ENCODE results near the gene PRKCZ.

PRKCZ gene

DNA sequence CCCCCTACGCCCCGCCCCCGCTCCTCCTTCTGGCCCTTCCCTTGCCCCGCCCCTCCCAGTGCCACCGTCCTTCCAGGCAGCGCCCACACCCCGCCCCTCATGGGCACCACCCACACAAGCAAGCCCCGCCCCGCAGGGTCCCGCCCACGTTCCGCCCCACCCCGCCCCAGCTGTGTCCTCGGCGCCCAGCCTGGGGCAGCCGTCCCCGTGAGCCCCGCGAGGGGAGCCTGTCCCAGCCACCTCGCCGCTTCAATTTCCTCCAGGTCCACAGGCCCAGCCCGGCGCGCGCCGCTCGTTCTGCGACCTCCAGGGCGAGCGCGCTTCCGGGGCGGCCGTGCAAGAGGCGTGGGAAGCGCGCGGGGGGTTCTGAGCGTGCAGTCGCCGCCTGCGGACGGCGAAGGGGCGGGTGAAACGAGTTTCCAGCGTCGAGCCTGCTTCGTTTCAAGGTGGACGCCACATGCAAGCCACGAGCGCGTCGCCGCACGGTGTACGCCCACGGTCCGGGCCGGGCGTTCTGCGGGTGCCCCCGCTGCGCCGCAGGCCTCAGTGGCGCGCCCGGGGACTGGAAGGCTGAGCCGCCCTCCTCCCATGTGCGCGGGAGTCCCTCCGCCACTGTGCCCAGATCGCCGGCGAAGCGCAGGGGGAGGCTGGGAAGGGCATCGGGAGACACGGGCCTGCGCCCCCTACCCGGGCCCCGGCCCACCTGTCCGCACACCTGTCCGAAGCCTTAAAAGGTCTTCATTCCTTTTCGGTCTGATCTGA is 155.2 kb downstream of the PRKCZ start:
- DNase-seq (ENCODE audit: low read depth) = peak; percentile 52
- H3K4me3 ChIP-seq (ENCODE audit: low read depth, low read length) = peak overlapping the region; percentile 45
- TF ChIP-seq, protein P1, sequence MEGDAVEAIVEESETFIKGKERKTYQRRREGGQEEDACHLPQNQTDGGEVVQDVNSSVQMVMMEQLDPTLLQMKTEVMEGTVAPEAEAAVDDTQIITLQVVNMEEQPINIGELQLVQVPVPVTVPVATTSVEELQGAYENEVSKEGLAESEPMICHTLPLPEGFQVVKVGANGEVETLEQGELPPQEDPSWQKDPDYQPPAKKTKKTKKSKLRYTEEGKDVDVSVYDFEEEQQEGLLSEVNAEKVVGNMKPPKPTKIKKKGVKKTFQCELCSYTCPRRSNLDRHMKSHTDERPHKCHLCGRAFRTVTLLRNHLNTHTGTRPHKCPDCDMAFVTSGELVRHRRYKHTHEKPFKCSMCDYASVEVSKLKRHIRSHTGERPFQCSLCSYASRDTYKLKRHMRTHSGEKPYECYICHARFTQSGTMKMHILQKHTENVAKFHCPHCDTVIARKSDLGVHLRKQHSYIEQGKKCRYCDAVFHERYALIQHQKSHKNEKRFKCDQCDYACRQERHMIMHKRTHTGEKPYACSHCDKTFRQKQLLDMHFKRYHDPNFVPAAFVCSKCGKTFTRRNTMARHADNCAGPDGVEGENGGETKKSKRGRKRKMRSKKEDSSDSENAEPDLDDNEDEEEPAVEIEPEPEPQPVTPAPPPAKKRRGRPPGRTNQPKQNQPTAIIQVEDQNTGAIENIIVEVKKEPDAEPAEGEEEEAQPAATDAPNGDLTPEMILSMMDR (IDR thresholded peaks at IDR 0.05; ENCODE audit: control insufficient read depth, extremely low read depth, insufficient read depth) = no peak

DNA sequence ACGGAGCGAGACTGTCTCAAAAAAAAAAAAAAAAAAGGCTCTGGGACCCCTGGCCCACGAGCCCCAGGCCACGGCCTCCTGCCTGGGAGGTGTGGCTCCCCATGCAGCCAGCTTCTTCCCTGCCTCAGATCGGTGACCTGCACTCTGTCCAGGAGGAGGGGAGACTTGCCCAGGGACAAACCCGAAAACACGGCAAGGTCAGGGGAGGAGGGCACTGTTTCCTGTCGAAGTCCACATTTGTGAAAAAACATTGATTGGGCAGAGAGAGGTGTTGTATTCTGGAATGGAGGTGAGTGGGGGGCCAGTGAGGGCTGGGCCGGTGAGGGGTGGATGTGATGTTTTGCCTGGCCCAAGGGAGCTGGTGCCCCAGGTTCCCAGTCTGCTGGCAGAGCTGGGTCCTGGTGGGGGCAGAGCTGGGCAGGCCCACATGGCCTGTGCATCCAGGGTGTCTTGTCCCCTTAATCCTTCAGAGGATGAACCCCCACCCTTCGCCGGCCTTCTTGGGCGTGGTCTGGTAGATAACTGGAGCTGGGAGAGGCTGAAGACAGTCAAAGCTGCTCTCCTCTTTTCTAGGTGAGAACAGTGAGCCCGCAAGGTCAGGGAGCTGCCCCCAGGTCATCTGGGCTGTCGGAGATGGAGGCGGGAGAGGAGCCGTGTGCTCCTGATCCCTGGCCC is 156.7 kb downstream of the PRKCZ start:
- TF ChIP-seq, protein P1 (IDR thresholded peaks at IDR 0.05; ENCODE audit: control insufficient read depth, extremely low read depth, insufficient read depth) = no peak
- DNase-seq (ENCODE audit: low read depth) = no peak
- H3K4me3 ChIP-seq (ENCODE audit: low read depth, low read length) = no peak overlapping the region

DNA sequence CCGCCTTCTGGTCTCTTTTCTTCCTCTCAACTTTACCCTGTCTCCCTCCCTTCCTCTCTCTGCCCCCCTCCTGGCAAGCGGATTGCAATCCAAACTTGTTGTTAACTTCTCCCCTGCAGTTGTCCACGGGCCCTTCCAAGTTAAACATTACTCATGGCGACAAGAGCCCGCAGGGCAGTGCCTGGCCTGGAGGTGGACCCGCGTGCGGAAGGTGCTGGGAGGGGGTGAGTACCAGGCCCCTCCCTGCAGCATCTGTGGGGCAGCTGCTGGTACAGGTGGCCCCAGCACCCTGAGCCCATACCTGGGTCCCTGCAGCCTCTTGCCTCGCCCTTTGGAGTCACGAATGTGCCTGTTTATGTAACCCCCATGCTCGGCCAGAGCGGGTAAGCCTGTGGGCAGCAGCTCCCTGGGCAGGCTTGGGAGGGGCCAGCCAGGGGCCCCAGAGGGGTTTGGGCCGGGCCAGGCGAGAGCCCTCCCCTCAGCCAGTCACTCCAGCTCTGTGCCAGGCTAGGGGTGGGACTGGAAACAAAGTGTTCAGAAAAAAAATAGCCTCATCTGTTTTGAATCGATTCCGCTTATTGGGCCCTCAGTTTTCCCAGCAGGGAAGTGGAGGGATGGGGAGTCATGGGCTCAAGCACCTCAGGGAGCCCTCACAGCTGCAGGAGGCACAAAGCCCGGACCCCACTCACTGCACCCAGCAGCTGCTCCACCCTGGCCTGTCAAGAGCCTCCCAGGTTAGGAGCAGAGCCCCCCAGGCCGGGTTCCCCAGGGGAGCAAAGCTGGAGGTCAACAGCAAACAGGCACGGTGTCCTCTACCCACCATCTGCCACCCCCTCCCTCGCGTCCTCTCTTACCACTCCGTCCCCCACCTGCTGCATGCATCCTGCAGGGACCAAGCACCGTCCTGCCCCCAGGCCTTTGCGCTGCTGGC is 158.4 kb downstream of the PRKCZ start:
- no peak overlapping the region for H3K4me3 ChIP-seq (ENCODE audit: low read depth, low read length)
- TF ChIP-seq, protein P1 (IDR thresholded peaks at IDR 0.05; ENCODE audit: control insufficient read depth, extremely low read depth, insufficient read depth) = no peak
- DNase-seq (ENCODE audit: low read depth) = peak; percentile 75

DNA sequence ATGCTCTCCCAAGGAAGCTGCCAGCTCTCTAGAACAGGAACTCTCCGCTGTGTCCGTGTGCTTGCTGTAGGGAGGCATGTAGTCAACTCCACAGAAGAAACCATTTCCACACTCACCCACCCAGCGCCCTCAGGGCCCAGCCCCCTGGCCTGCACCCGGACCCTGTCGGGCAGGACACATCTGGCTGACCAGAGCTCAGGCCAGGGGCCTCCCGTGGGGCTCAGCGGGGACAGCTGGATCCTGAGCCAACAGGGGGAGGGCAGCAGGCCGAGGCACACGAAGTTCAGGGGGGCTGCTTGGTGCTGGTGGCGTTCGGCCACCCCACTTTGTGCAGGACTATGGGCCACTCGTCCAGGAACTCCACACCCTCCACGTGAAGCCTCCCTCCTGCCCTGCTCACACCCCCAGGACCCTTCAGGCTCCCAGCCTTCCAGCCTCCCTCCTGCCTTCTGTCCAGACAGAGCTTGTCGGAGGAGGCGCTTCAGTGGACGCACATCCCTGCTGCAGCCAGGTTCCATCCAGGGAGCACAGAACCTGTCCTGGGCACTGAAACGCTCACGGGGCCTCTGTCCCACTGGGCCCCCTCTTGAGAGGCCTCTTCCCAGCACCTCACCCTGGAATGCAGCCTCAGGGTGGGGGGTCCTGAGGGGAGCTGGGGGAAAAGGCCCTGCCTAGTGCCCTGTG is 159.3 kb downstream of the PRKCZ start:
- TF ChIP-seq, protein P1 (IDR thresholded peaks at IDR 0.05; ENCODE audit: control insufficient read depth, extremely low read depth, insufficient read depth) = no peak
- no peak for DNase-seq (ENCODE audit: low read depth)
- no peak overlapping the region for H3K4me3 ChIP-seq (ENCODE audit: low read depth, low read length)

DNA sequence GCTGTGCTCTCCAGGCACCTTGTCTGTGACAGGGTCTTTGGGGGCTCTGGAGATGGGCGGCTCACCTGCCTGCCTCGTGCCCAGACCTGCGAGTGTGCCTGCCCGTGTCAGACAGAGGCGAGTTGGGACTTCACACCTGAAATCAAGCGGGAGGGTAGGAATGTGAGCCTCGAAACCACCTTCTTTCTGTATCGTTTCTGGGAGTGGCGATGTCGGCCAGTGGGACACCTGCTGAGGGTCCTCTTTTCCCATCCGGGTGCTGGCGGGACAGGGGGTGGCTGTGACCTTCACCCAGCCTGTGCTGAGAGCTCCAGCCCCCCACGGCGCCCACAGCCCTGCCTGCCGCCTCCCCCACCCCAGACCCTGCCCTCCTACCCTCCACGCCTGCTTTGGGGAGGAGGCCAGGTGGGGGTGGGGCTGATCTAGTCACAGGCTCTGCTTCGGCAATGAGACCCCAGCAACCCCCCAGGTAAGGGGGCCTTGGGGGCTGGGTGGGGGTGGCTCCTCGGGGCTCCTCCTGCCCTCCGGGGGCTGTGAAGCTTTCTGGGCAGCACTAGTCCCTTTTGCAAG is 160.0 kb downstream of the PRKCZ start:
- TF ChIP-seq, protein P1 (IDR thresholded peaks at IDR 0.05; ENCODE audit: control insufficient read depth, extremely low read depth, insufficient read depth) = no peak
- H3K4me3 ChIP-seq (ENCODE audit: low read depth, low read length) = no peak overlapping the region
- DNase-seq (ENCODE audit: low read depth) = no peak

DNA sequence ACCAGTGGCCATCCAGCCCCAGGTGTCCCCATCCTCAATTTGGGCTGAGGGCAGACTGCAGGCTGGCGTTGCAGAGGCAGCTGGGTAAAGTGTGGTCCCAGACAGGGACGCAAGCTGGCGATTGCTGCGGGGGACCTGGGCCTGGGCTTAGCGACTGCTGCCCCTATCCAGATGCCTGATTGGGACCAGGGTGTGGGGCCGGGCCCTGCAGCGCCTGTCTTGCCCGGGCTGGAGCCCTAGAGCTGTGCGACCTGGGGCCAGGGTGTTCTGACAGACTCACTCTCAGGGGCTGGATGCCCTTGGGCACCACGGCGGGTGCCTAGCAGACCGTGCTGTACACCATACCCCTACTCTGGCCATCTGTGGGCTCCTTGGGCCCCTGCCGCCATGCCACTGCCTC is 160.6 kb downstream of the PRKCZ start:
- no peak for DNase-seq (ENCODE audit: low read depth)
- TF ChIP-seq, protein P1 (IDR thresholded peaks at IDR 0.05; ENCODE audit: control insufficient read depth, extremely low read depth, insufficient read depth) = no peak
- no peak overlapping the region for H3K4me3 ChIP-seq (ENCODE audit: low read depth, low read length)

Measured in LNCaP clone FGC (cell line).